ENCODE data around the gene XYLT1. TPM values are rescaled to one million over a fixed set of nuclear protein-coding genes. Genes with fewer than 3 reads are reported as not detected.

The XYLT1 gene
- total and polyA plus RNA-seq, 10 of the 15 experiments (the other 5 are each of a cell fraction or from before 2014, with no cell fraction given), result 0.88 to 14.8 (median 5.8) TPM

GRCh38 chr16:17420816-17421215 lies 49.9 kb downstream of the XYLT1 start (continued):
- TF ChIP-seq NR2C2 (IDR thresholded peaks at IDR 0.05; ENCODE audit: borderline replicate concordance, control insufficient read depth, insufficient read length, low read depth), result no peak
- TF ChIP-seq, protein P1, sequence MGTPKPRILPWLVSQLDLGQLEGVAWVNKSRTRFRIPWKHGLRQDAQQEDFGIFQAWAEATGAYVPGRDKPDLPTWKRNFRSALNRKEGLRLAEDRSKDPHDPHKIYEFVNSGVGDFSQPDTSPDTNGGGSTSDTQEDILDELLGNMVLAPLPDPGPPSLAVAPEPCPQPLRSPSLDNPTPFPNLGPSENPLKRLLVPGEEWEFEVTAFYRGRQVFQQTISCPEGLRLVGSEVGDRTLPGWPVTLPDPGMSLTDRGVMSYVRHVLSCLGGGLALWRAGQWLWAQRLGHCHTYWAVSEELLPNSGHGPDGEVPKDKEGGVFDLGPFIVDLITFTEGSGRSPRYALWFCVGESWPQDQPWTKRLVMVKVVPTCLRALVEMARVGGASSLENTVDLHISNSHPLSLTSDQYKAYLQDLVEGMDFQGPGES (IDR thresholded peaks at IDR 0.05), result no peak
- no peak for TF ChIP-seq TAF1 (IDR thresholded peaks at IDR 0.05; ENCODE audit: borderline replicate concordance, low read depth, low read length)
- no peak for TF ChIP-seq USF1 (IDR thresholded peaks at IDR 0.05; ENCODE audit: borderline replicate concordance, extremely low read length, insufficient read depth, low read depth, low read length)
- TF ChIP-seq, protein P2, sequence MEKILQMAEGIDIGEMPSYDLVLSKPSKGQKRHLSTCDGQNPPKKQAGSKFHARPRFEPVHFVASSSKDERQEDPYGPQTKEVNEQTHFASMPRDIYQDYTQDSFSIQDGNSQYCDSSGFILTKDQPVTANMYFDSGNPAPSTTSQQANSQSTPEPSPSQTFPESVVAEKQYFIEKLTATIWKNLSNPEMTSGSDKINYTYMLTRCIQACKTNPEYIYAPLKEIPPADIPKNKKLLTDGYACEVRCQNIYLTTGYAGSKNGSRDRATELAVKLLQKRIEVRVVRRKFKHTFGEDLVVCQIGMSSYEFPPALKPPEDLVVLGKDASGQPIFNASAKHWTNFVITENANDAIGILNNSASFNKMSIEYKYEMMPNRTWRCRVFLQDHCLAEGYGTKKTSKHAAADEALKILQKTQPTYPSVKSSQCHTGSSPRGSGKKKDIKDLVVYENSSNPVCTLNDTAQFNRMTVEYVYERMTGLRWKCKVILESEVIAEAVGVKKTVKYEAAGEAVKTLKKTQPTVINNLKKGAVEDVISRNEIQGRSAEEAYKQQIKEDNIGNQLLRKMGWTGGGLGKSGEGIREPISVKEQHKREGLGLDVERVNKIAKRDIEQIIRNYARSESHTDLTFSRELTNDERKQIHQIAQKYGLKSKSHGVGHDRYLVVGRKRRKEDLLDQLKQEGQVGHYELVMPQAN (conservative IDR thresholded peaks at IDR 0.05), result no peak

GRCh38 chr16:17419266-17419665 lies 51.5 kb downstream of the XYLT1 start:
- no peaks in the 10 kb centered on the region for H3K36me3 ChIP-seq (ENCODE audit: control insufficient read depth in 2 of 2, insufficient read depth in 2 of 2, low read length in 1 of 2)
- H3K4me3 ChIP-seq, result no peak overlapping the region
- DNase-seq (ENCODE audit: low read depth, low spot score) (no peak), ATAC-seq (no peak), FAIRE-seq (no peak)
- H3K9ac ChIP-seq (ENCODE audit: control insufficient read depth, insufficient read depth, low read length), result no peak overlapping the region
- in situ Hi-C loops (cut with MboI) (loop anchor here (5.0 kb wide), 1 partner anchor 157 kb away; no protein-coding TSS in a partner anchor), intact Hi-C loops (cut with micrococcal nuclease; ENCODE audit: unreplicated experiment) (no loop called here)
- RAD21 ChIA-PET (ENCODE audit: unreplicated experiment), result interaction anchor here (0.6 to 4.7 kb wide), 4 partner anchors 9 to 141 kb away, joined by 3 to 111 read pairs (median 3); no protein-coding TSS in a partner anchor
- H3K27me3 ChIP-seq (replicated peaks in 1 of 2; ENCODE audit: control insufficient read depth in 2 of 2, insufficient read depth in 2 of 2, low read length in 1 of 2), result no peaks in the 10 kb centered on the region
- POLR2A ChIA-PET, result interaction anchor here (1.0 to 1.3 kb wide), 2 partner anchors 14 to 21 kb away, joined by 3 read pairs; no protein-coding TSS in a partner anchor
- H3K4me2 ChIP-seq (ENCODE audit: control insufficient read depth, insufficient read depth), result no peak overlapping the region
- H3K4me1 ChIP-seq (ENCODE audit: control insufficient read depth, insufficient read depth, low read length), result peaks cover 35% of the 10 kb centered on the region
- SMC1A ChIA-PET (ENCODE audit: uncharacterized antibody, unreplicated experiment), result interaction anchor here (0.7 to 7.3 kb wide), 10 partner anchors 14 to 214 kb away, joined by 3 to 110 read pairs (median 3); no protein-coding TSS in a partner anchor
- H4K20me1 ChIP-seq (ENCODE audit: control insufficient read depth, insufficient read depth), result no peaks in the 10 kb centered on the region
- no peaks in the 10 kb centered on the region for H3K79me2 ChIP-seq (ENCODE audit: control insufficient read depth, insufficient read depth, low read length)
- H2AFZ ChIP-seq (ENCODE audit: control insufficient read depth, low read depth, low read length), result no peak overlapping the region
- peaks cover 4% of the 10 kb centered on the region; the same call in 2 of the 3 replicates for H3K9me3 ChIP-seq (replicated peaks; ENCODE audit: control insufficient read depth, insufficient read depth, low read length)
- H3K27ac ChIP-seq (ENCODE audit: control insufficient read depth, insufficient read depth), result no peak overlapping the region
- BruUV-seq (replicated peaks), result no TSS peak
- 98% methylated on average over 4 of the region's 4 CpGs for WGBS (ENCODE audit: insufficient coverage, insufficient replicate concordance, low lambda C conversion rate, missing lambda C conversion rate)
- CTCF ChIA-PET, result interaction anchor here (0.8 to 2.6 kb wide), 5 partner anchors 14 to 160 kb away, joined by 3 to 14 read pairs (median 3); no protein-coding TSS in a partner anchor
- TF ChIP-seq SIX5 (IDR thresholded peaks at IDR 0.05; ENCODE audit: low read depth, low read length, severe bottlenecking) (no peak), YBX1 (IDR thresholded peaks at IDR 0.05) (no peak), TCF12 (IDR thresholded peaks at IDR 0.05; ENCODE audit: low read depth, low read length) (no peak), ZBTB40 (IDR thresholded peaks at IDR 0.05; ENCODE audit: borderline replicate concordance) (peak; percentile 50), RFX5 (IDR thresholded peaks at IDR 0.05; ENCODE audit: low read depth, low read length) (no peak), NR2F1 (conservative IDR thresholded peaks at IDR 0.05) (no peak)

Measured in GM12878 (cell line).